H1 (cell line): ENCODE data around the gene FAM114A2. TPM values are rescaled to one million over a fixed set of nuclear protein-coding genes. Genes with fewer than 3 reads are reported as not detected.

Source experiments
- CTCF ChIA-PET: fragments of 300-600 bp; sonication (Branson Sonifier 250); formaldehyde crosslinking; loops from one replicate; lab custom pipeline; 2021; ENCODE audit not compliant: partially characterized antibody; lab: Charles Lee
- POLR2A ChIA-PET: fragments of 300-600 bp; sonication (Branson Sonifier 250); formaldehyde crosslinking; loops from one replicate; lab custom pipeline; 2021; ENCODE audit warnings: inconsistent platforms; ENCODE audit not compliant: partially characterized antibody; lab: Charles Lee
- DNase-seq, 2 experiments: peaks; one replicate each; pipeline versions ENCODE4 v3.0.0 to v3.0.0-alpha.2; 2010 to 2022; ENCODE audit warnings: low spot score in 2 of 2, low read depth in 1 of 2, mixed read lengths in 1 of 2
- FAIRE-seq: peaks from 2 replicates; lab custom pipeline; 2011; peaks lifted over from hg19 to GRCh38; lab: Jason Lieb, UNC
- H2AFZ ChIP-seq: 2 replicates; pipeline ENCODE4 v1.8.1; 2012; ENCODE audit warnings: low read length, inconsistent platforms
- H2AK5ac ChIP-seq: 2 replicates; pipeline ENCODE4 v1.6.1; 2013; ENCODE audit warnings: low read depth, low read length
- H2BK120ac ChIP-seq: replicated peaks from 2 replicates; pipeline ENCODE3; 2013; ENCODE audit warnings: low read depth, low read length, inconsistent platforms
- H2BK12ac ChIP-seq: 2 replicates; pipeline ENCODE4 v1.6.1; 2013; ENCODE audit warnings: low read depth, low read length
- H2BK15ac ChIP-seq: 2 replicates; pipeline ENCODE4 v1.6.1; 2013; ENCODE audit warnings: low read length
- H2BK20ac ChIP-seq: 2 replicates; pipeline ENCODE4 v1.6.1; 2013; ENCODE audit warnings: low read length
- H2BK5ac ChIP-seq: 2 replicates; pipeline ENCODE4 v1.6.1; 2013; ENCODE audit warnings: low read depth, low read length
- H3K14ac ChIP-seq: 2 replicates; pipeline ENCODE4 v1.6.1; 2013; ENCODE audit warnings: inconsistent platforms; ENCODE audit not compliant: insufficient read length
- H3K18ac ChIP-seq: 2 replicates; pipeline ENCODE4 v1.6.1; 2013; ENCODE audit warnings: low read length; ENCODE audit errors: extremely low read depth
- H3K23ac ChIP-seq: 2 replicates; pipeline ENCODE4 v1.6.1; 2013; ENCODE audit warnings: inconsistent platforms; ENCODE audit not compliant: insufficient read length
- H3K23me2 ChIP-seq: 2 replicates; pipeline ENCODE4 v1.6.1; 2013; ENCODE audit warnings: low read depth, low read length
- H3K27ac ChIP-seq: 2 replicates; pipeline ENCODE4 v1.6.1; 2011; ENCODE audit warnings: low read depth, low read length, inconsistent platforms
- H3K27me3 ChIP-seq, 4 experiments: replicated peaks in 1 of 4; 1 replicate in 1 of 4; 2 replicates in 3 of 4; pipeline versions ENCODE4 v1.6.1 to v1.8.1; 2011 to 2013; ENCODE audit warnings: low read length in 3 of 4, mild to moderate bottlenecking in 3 of 4, inconsistent platforms in 2 of 4, mixed read lengths in 2 of 4, moderate library complexity in 1 of 4; ENCODE audit not compliant: control insufficient read depth in 3 of 4, insufficient read depth in 3 of 4; ENCODE audit errors: extremely low read depth in 1 of 4
- H3K36me3 ChIP-seq, 4 experiments: 2 replicates each; pipeline versions ENCODE4 v1.6.1 to v1.8.1; 2011 to 2013; ENCODE audit warnings: mild to moderate bottlenecking in 4 of 4, low read length in 3 of 4, moderate library complexity in 2 of 4, control low read depth in 1 of 4, inconsistent platforms in 1 of 4; ENCODE audit not compliant: insufficient read depth in 4 of 4, control insufficient read depth in 2 of 4
- H3K4ac ChIP-seq: replicated peaks from 2 replicates; pipeline ENCODE3; 2013; ENCODE audit warnings: low read length, low read depth, mixed read lengths, inconsistent platforms; ENCODE audit not compliant: insufficient read length
- H3K4me1 ChIP-seq, 4 experiments: replicated peaks in 1 of 4; 1 replicate in 1 of 4; 2 replicates in 3 of 4; pipeline versions ENCODE4 v1.6.1 to v1.8.1; 2011 to 2013; ENCODE audit warnings: low read length in 3 of 4, inconsistent platforms in 2 of 4, mixed read lengths in 1 of 4; ENCODE audit not compliant: insufficient read depth in 4 of 4, control insufficient read depth in 3 of 4
- H3K4me2 ChIP-seq, 2 experiments: 2 replicates each; pipeline versions ENCODE4 v1.6.1 to v1.8.1; 2011 to 2013; ENCODE audit warnings: low read depth in 2 of 2, low read length in 2 of 2, control low read depth in 1 of 2, inconsistent platforms in 1 of 2, mild to moderate bottlenecking in 1 of 2; ENCODE audit not compliant: insufficient read depth in 1 of 2
- H3K4me3 ChIP-seq, 4 experiments: fragments of 200-600, 300-600 bp in 1 of 4; sonication (generic), shearing (Covaris generic), sonication (Bioruptor Twin) in 1 of 4; 2 replicates each; pipeline versions ENCODE4 v1.5.1 to v1.8.1; 2011 to 2016; ENCODE audit warnings: low read length in 4 of 4, low read depth in 3 of 4, control low read depth in 2 of 4, inconsistent platforms in 2 of 4, mild to moderate bottlenecking in 2 of 4, mixed read lengths in 1 of 4, moderate library complexity in 1 of 4; ENCODE audit not compliant: insufficient read depth in 2 of 4; ENCODE audit errors: extremely low read depth in 1 of 4
- H3K56ac ChIP-seq: replicated peaks from 2 replicates; pipeline ENCODE3; 2013; ENCODE audit warnings: low read depth, mild to moderate bottlenecking, mixed read lengths, low read length, inconsistent platforms; ENCODE audit not compliant: insufficient read length
- H3K79me1 ChIP-seq: 2 replicates; pipeline ENCODE4 v1.6.1; 2013; ENCODE audit warnings: low read depth, low read length, control low read depth
- H3K79me2 ChIP-seq, 2 experiments: 2 replicates each; pipeline versions ENCODE4 v1.6.1 to v1.8.1; 2012 to 2013; ENCODE audit warnings: low read length in 2 of 2, mild to moderate bottlenecking in 2 of 2, inconsistent platforms in 1 of 2; ENCODE audit not compliant: insufficient read depth in 2 of 2, control insufficient read depth in 1 of 2
- H3K9ac ChIP-seq, 4 experiments: replicated peaks in 1 of 4; 1 replicate in 1 of 4; 2 replicates in 3 of 4; pipeline versions ENCODE4 v1.6.1 to v1.8.1; 2011 to 2013; ENCODE audit warnings: low read depth in 3 of 4, low read length in 3 of 4, control low read depth in 2 of 4, mild to moderate bottlenecking in 2 of 4, moderate library complexity in 2 of 4, inconsistent platforms in 1 of 4; ENCODE audit errors: extremely low read depth in 1 of 4
- H3K9me3 ChIP-seq, 2 experiments: 2 replicates each; pipeline versions ENCODE4 v1.6.1 to v1.8.1; 2012 to 2013; ENCODE audit warnings: mild to moderate bottlenecking in 2 of 2, moderate library complexity in 2 of 2, control low read depth in 1 of 2, inconsistent platforms in 1 of 2, low read depth in 1 of 2, low read length in 1 of 2, mixed read lengths in 1 of 2; ENCODE audit not compliant: insufficient read depth in 2 of 2
- H4K20me1 ChIP-seq, 2 experiments: replicated peaks in 1 of 2; 2 replicates each; pipeline versions ENCODE3 to v1.8.1; 2011 to 2013; ENCODE audit warnings: inconsistent platforms in 2 of 2, low read length in 2 of 2, mild to moderate bottlenecking in 1 of 2; ENCODE audit not compliant: insufficient read depth in 2 of 2, control insufficient read depth in 1 of 2
- H4K5ac ChIP-seq: 2 replicates; pipeline ENCODE4 v1.6.1; 2013; ENCODE audit warnings: low read length, low read depth, mixed read lengths, inconsistent platforms; ENCODE audit not compliant: insufficient read length
- H4K8ac ChIP-seq: 2 replicates; pipeline ENCODE4 v1.8.0; 2013; ENCODE audit warnings: mild to moderate bottlenecking, moderate library complexity, low read length, inconsistent platforms; ENCODE audit not compliant: insufficient read depth; ENCODE audit errors: extremely low read depth
- H4K91ac ChIP-seq: replicated peaks from 2 replicates; pipeline ENCODE3; 2013; ENCODE audit warnings: low read length, mixed read lengths, inconsistent platforms; ENCODE audit not compliant: insufficient read length
- BCL11A ChIP-seq, 2 experiments: IDR thresholded peaks; one replicate each; pipeline ENCODE4 v1.6.1; 2011; ENCODE audit warnings: low read depth in 2 of 2, low read length in 2 of 2, mild to moderate bottlenecking in 2 of 2
- BRCA1 ChIP-seq: IDR thresholded peaks from 2 replicates; pipeline ENCODE4 v1.6.1; 2012; ENCODE audit warnings: low read depth, low read length, improper control_type of control experiment
- CBX8 ChIP-seq: fragments of 300-800, 300-1000 bp; sonication (generic); IDR thresholded peaks from 2 replicates; pipeline ENCODE4 v1.7.1; 2016; ENCODE audit warnings: low read depth, low read length, borderline replicate concordance
- CREB1 ChIP-seq: IDR thresholded peaks from 2 replicates; pipeline ENCODE4 v1.6.1; 2012; ENCODE audit warnings: inconsistent platforms
- EGR1 ChIP-seq: IDR thresholded peaks from 2 replicates; pipeline ENCODE4 v1.6.1; 2011; ENCODE audit warnings: low read depth, low read length, borderline replicate concordance
- EZH2 ChIP-seq: fragments of 200-600 bp; sonication (generic); IDR thresholded peaks from 2 replicates; pipeline ENCODE4 v1.7.1; 2012; ENCODE audit warnings: low read depth, mild to moderate bottlenecking, moderate library complexity, low read length, inconsistent platforms; ENCODE audit not compliant: severe bottlenecking
- FOSL1 ChIP-seq: IDR thresholded peaks from 2 replicates; pipeline ENCODE4 v1.6.1; 2011; ENCODE audit warnings: mild to moderate bottlenecking, low read depth, low read length, moderate library complexity; ENCODE audit not compliant: insufficient read depth
- KDM4A ChIP-seq: IDR thresholded peaks from one replicate; pipeline ENCODE4 v1.7.1; 2012; ENCODE audit warnings: low read depth, mild to moderate bottlenecking, moderate library complexity, low read length, inconsistent platforms; ENCODE audit not compliant: severe bottlenecking
- NANOG ChIP-seq: IDR thresholded peaks from 2 replicates; pipeline ENCODE4 v1.6.1; 2011; ENCODE audit warnings: low read length, low read depth, mild to moderate bottlenecking, inconsistent platforms; ENCODE audit not compliant: insufficient read depth, poor library complexity, severe bottlenecking
- PHF8 ChIP-seq: fragments of 200-600 bp; sonication (generic); conservative IDR thresholded peaks from 2 replicates; pipeline ENCODE4 v1.7.1; 2012; ENCODE audit warnings: low read depth, mild to moderate bottlenecking, inconsistent platforms, low read length, moderate library complexity
- POLR2A ChIP-seq, 2 experiments: IDR thresholded peaks; 1 replicate in 1 of 2; 2 replicates in 1 of 2; pipeline ENCODE4 v1.6.1; 2011; ENCODE audit warnings: low read depth in 2 of 2, low read length in 2 of 2, mild to moderate bottlenecking in 2 of 2; ENCODE audit errors: control extremely low read depth in 1 of 2
- RFX5 ChIP-seq: IDR thresholded peaks from 2 replicates; pipeline ENCODE4 v1.6.1; 2011; ENCODE audit warnings: low read depth, low read length, improper control_type of control experiment, borderline replicate concordance
- SIN3A ChIP-seq, 2 experiments: IDR thresholded peaks in 1 of 2; conservative IDR thresholded peaks in 1 of 2; 2 replicates each; pipeline ENCODE4 v1.6.1; 2011 to 2012; ENCODE audit warnings: low read length in 2 of 2, improper control_type of control experiment in 1 of 2, low read depth in 1 of 2, mild to moderate bottlenecking in 1 of 2
- SP1 ChIP-seq: IDR thresholded peaks from 2 replicates; pipeline ENCODE4 v1.6.1; 2011; ENCODE audit warnings: low read depth, low read length
- TCF12 ChIP-seq: IDR thresholded peaks from 2 replicates; pipeline ENCODE4 v1.6.1; 2011; ENCODE audit warnings: low read depth, mild to moderate bottlenecking, low read length
- WGBS, 2 experiments: shearing (Covaris generic) in 1 of 2; methylation state at CpG; one replicate each; pipeline versions ENCODE4 v1.1.6 to v1.1.7; 2013 to 2015; ENCODE audit warnings: low lambda C conversion rate in 2 of 2, mixed read lengths in 2 of 2, inconsistent platforms in 1 of 2, low coverage in 1 of 2, missing lambda C conversion rate in 1 of 2; ENCODE audit not compliant: insufficient replicate concordance in 2 of 2, insufficient coverage in 1 of 2, insufficient read length in 1 of 2; ENCODE audit errors: extremely low coverage in 1 of 2, missing lambda C conversion rate in 1 of 2; 5-methylcytosine and 5-hydroxymethylcytosine counted together
- polyA plus RNA-seq, 7 experiments: library from polyadenylated mRNA; depleted of rRNA in 3 of 7; stranded (reverse) in 5 of 7; unstranded in 2 of 7; fragments of >200 nt in 5 of 7; fragments of 200-250 nt in 2 of 7; gene quantifications; 1 replicate in 5 of 7; 2 replicates in 1 of 7; 4 replicates in 1 of 7; pipeline versions ENCODE4 v1.2.1 to v1.2.3, GENCODE V29; 2011 to 2013; ENCODE audit warnings: missing spikeins in 2 of 7, mixed read lengths in 2 of 7
- total RNA-seq: library from RNA; stranded (reverse); fragmentation: NEBNext Ultra II Directional; extraction: Animal tissue kit (Norgen Biotek cat#: 25700); gene quantifications from 2 replicates; pipeline ENCODE4 v1.2.1, GENCODE V29; 2021

The FAM114A2 gene
- total and polyA plus RNA-seq, 2 of the 8 experiments (the other 6 are each of a cell fraction or from before 2014, with no cell fraction given), result 3.8 to 9.2 TPM

DNA sequence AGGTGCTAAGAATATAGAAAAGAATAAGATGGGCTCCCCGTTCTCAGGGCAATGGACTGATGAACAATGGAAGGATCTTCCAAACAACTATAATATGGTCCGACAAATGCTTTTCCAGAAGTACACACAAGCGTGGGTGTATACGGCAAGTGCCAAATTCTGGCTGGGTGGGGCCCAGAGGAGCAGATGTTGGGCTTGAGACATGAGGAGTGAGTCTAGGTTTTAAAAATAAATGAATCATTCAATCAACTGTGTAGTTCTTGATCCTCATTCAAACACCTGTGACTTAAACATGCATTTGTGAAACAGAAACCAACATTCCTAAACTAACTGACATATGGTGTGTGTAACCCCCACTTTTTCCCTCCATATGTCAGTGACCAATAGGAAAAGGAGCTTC lies 47.9 kb upstream of the FAM114A2 start:
- H3K14ac ChIP-seq, result no peak overlapping the region
- no peak overlapping the region for H3K4me3 ChIP-seq
- no peak overlapping the region for H4K91ac ChIP-seq
- no peak overlapping the region for H2BK15ac ChIP-seq
- no peak overlapping the region for H3K4ac ChIP-seq
- H4K5ac ChIP-seq, result no peak overlapping the region
- no peak overlapping the region for H2BK12ac ChIP-seq
- no peaks in the 10 kb centered on the region for H3K79me2 ChIP-seq
- ChIA-PET CTCF (interaction anchor here (0.6 to 3.2 kb wide), 10 partner anchors 14 to 412 kb away, joined by 3 to 14 read pairs (median 4); no protein-coding TSS in a partner anchor), POLR2A (no interaction called here)
- H3K27me3 ChIP-seq, result no peaks in the 10 kb centered on the region
- no peak overlapping the region for H2BK5ac ChIP-seq
- 90% methylated on average over 4 of the region's 4 CpGs; no CpG with 5 or more reads in 1 of the 2 experiments for WGBS, 2 experiments
- no peak overlapping the region for H3K18ac ChIP-seq
- no peak overlapping the region for H4K8ac ChIP-seq
- H3K79me1 ChIP-seq, result no peaks in the 10 kb centered on the region
- H2AFZ ChIP-seq, result no peak overlapping the region
- H2BK120ac ChIP-seq, result no peak overlapping the region
- no peak overlapping the region for H3K4me2 ChIP-seq
- peaks cover 0 to 2% of the 10 kb centered on the region in 2 experiments for H4K20me1 ChIP-seq
- FAIRE-seq (no peak), DNase-seq (no peak)
- H3K9ac ChIP-seq, result no peak overlapping the region
- no peak overlapping the region for H3K56ac ChIP-seq
- no peak overlapping the region for H2BK20ac ChIP-seq
- H3K27ac ChIP-seq, result no peak overlapping the region
- no peaks in the 10 kb centered on the region for H3K36me3 ChIP-seq
- no peaks in the 10 kb centered on the region for H3K23me2 ChIP-seq
- peaks cover 0 to 6% (median 0%) of the 10 kb centered on the region in 4 experiments; a peak in 2 of 7 replicates for H3K4me1 ChIP-seq
- H3K23ac ChIP-seq, result no peak overlapping the region
- H2AK5ac ChIP-seq, result no peak overlapping the region
- no peaks in the 10 kb centered on the region for H3K9me3 ChIP-seq
- TF ChIP-seq CBX8 (no peak), POLR2A (IDR thresholded peaks at IDR 0.05; ENCODE audit: control extremely low read depth in 1 of 2, low read depth in 2 of 2, low read length in 2 of 2) (no peak), RFX5 (no peak), TCF12 (no peak), KDM4A (no peak), SP1 (no peak), EGR1 (no peak), FOSL1 (no peak), SIN3A (conservative IDR thresholded peaks at IDR 0.05 in 1 of 2, IDR thresholded peaks at IDR 0.05 in 1 of 2; ENCODE audit: low read depth in 1 of 2, low read length in 2 of 2) (no peak), BRCA1 (no peak), NANOG (no peak), CREB1 (no peak), EZH2 (no peak), PHF8 (no peak), BCL11A (IDR thresholded peaks at IDR 0.05; ENCODE audit: low read depth in 2 of 2, low read length in 2 of 2) (no peak)
